NT2/D1 (cell line): ENCODE measurements around the gene PCDH8.
A peak's percentile ranks its signal among the peaks of the same experiment; 100 is the strongest.

Source experiments
- DNase-seq: peaks from one replicate; pipeline ENCODE4 v3.0.0-alpha.2; 2011; ENCODE audit warnings: low read depth, low spot score
- H3K27me3 ChIP-seq: 2 replicates; pipeline ENCODE4 v1.6.0; 2011; ENCODE audit warnings: mild to moderate bottlenecking; ENCODE audit not compliant: insufficient read length, insufficient read depth
- H3K36me3 ChIP-seq: 2 replicates; pipeline ENCODE4 v1.6.1; 2011; ENCODE audit warnings: mild to moderate bottlenecking, low read length, mixed read lengths; ENCODE audit not compliant: insufficient read depth, insufficient read length
- H3K4me1 ChIP-seq: 2 replicates; pipeline ENCODE4 v1.5.1; 2011; ENCODE audit not compliant: insufficient read depth, insufficient read length
- H3K4me3 ChIP-seq: 2 replicates; pipeline ENCODE4 v1.5.1; 2011; ENCODE audit warnings: low read depth; ENCODE audit not compliant: insufficient read length
- H3K9ac ChIP-seq: 2 replicates; pipeline ENCODE4 v1.6.0; 2011; ENCODE audit warnings: low read depth; ENCODE audit not compliant: insufficient read length
- H3K9me3 ChIP-seq: 2 replicates; pipeline ENCODE4 v1.5.1; 2011; ENCODE audit warnings: mild to moderate bottlenecking, low read length; ENCODE audit not compliant: insufficient read depth
- SUZ12 ChIP-seq: IDR thresholded peaks from 2 replicates; pipeline ENCODE4 v1.6.1; 2011; ENCODE audit not compliant: insufficient read length, insufficient read depth; ENCODE audit errors: extremely low read depth
- YY1 ChIP-seq: IDR thresholded peaks from 2 replicates; pipeline ENCODE4 v1.6.1; 2011; ENCODE audit not compliant: insufficient read length, insufficient read depth
- ZNF274 ChIP-seq: IDR thresholded peaks from 2 replicates; pipeline ENCODE4 v1.6.1; 2011; ENCODE audit warnings: mild to moderate bottlenecking, low read depth, low read length

The PCDH8 gene

DNA sequence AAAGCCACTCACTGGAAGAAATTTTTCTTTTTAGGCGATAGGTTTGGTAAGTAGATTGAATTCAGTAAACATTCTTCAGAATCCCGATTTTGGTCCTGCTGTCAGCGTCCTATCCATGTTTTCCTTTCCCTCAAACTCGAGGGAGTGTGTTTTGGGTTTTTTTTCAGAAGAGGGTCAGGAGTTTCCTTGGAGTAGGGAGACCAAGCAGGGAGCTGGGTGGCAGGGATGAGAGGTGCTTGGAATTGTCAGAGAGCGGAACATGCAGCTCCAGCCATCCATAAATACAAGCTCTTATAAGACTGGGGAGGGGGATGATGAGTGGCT is 1.6 kb upstream of the PCDH8 start:
- Histone ChIP-seq H3K27me3 (peaks cover 13% of the 10 kb centered on the region), H3K9ac (no peak overlapping the region), H3K4me3 (no peak overlapping the region), H3K4me1 (no peaks in the 10 kb centered on the region), H3K36me3 (no peaks in the 10 kb centered on the region), H3K9me3 (peaks cover 16% of the 10 kb centered on the region; the same call in 1 of the 2 replicates)
- TF ChIP-seq SUZ12 (no peak), YY1 (no peak), ZNF274 (no peak)
- DNase-seq = no peak

DNA sequence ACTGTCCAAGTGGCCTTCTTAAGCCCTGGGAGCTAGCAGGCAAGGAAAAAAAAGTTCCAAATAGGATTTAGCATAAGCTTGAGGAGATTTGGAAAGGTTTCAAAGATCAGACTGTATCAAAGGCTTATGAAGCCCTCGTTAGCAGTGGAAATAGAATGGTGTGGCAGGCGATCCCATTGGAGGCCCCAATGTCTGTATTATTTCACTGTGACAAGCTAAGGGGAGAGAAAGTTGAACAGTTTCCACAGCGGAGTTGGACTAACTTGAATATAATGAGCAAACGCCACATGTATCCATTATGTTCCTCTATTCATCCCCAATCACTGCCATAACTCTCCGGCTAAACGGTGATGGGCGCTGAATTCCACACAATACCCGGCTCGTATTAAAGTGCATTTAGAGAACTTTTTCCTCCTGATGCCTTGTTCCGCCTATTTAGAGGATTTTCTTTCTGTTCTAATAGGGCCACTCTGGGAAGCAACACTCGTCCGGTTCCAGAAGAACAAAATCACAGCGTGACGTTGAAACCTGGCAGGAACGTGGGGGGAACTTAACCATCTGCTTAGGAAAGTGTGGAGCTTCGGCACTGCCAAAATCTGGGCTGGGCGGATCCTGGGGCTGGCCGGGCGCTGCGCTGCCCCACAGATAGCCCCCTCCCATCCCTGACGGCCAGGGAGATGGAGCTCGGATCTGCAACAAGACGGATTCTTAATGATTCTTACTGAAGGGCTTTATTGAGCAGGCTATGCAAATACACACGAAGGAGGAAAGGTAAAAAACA is 1.0 kb upstream of the PCDH8 start:
- TF ChIP-seq SUZ12 = no peak
- TF ChIP-seq YY1 = no peak
- no peak for TF ChIP-seq ZNF274
- no peaks in the 10 kb centered on the region for H3K4me1 ChIP-seq
- no peak for DNase-seq
- peaks cover 13% of the 10 kb centered on the region for H3K27me3 ChIP-seq
- peaks cover 16% of the 10 kb centered on the region; the same call in 1 of the 2 replicates for H3K9me3 ChIP-seq
- H3K9ac ChIP-seq = no peak overlapping the region
- no peaks in the 10 kb centered on the region for H3K36me3 ChIP-seq
- peak overlapping the region; percentile 10 for H3K4me3 ChIP-seq

GRCh38 chr13:52847682-52848432 is 583 bp downstream of the PCDH8 start:
- H3K4me1 ChIP-seq = no peaks in the 10 kb centered on the region
- H3K36me3 ChIP-seq = no peaks in the 10 kb centered on the region
- peak overlapping the region; percentile 42 for H3K9ac ChIP-seq
- peak overlapping the region; percentile 26 for H3K4me3 ChIP-seq
- H3K9me3 ChIP-seq = peaks cover 16% of the 10 kb centered on the region; the same call in 1 of the 2 replicates
- peaks cover 13% of the 10 kb centered on the region for H3K27me3 ChIP-seq
- DNase-seq = no peak
- TF ChIP-seq SUZ12 (no peak), ZNF274 (no peak), YY1 (no peak)

DNA sequence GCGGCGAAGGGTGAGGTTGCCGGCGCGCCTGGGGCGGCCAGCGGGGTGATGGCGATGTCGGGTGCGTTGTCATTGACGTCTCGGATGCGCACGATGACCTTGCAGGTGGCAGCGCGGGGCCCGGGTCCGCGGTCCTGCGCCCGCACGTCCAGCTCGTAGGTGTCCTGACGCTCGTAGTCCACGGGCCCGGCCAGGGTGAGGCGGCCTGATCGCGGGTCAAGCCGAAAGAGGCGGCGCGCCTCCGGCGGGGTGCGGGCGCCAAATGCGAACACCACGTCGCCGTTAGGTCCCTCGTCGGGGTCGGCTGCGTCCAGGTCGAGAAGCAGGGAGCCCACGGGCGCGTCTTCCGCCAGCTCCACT is 1.1 kb downstream of the PCDH8 start:
- no peak for TF ChIP-seq YY1
- TF ChIP-seq ZNF274 = no peak
- TF ChIP-seq SUZ12 = no peak
- Histone ChIP-seq H3K27me3 (peaks cover 13% of the 10 kb centered on the region), H3K4me3 (no peak overlapping the region)

GRCh38 chr13:52846567-52847321 is 1.7 kb downstream of the PCDH8 start:
- Histone ChIP-seq H3K36me3 (no peaks in the 10 kb centered on the region), H3K9me3 (peaks cover 16% of the 10 kb centered on the region; the same call in 1 of the 2 replicates), H3K27me3 (peaks cover 13% of the 10 kb centered on the region), H3K4me1 (no peaks in the 10 kb centered on the region), H3K4me3 (no peak overlapping the region), H3K9ac (no peak overlapping the region)
- TF ChIP-seq YY1 = no peak
- TF ChIP-seq SUZ12 = no peak
- TF ChIP-seq ZNF274 = no peak
- DNase-seq = no peak

More for the DNA sequence above, 1.1 kb downstream of the PCDH8 start:
- Histone ChIP-seq H3K4me1 (no peaks in the 10 kb centered on the region), H3K9ac (no peak overlapping the region), H3K36me3 (no peaks in the 10 kb centered on the region), H3K9me3 (peaks cover 16% of the 10 kb centered on the region; the same call in 1 of the 2 replicates)
- DNase-seq = no peak

GRCh38 chr13:52845766-52846566 is 2.5 kb downstream of the PCDH8 start:
- H3K4me1 ChIP-seq = no peaks in the 10 kb centered on the region
- H3K36me3 ChIP-seq = no peaks in the 10 kb centered on the region
- H3K9me3 ChIP-seq = peaks cover 16% of the 10 kb centered on the region; the same call in 1 of the 2 replicates
- no peak for TF ChIP-seq SUZ12
- H3K27me3 ChIP-seq = peaks cover 13% of the 10 kb centered on the region
- no peak for DNase-seq
- H3K4me3 ChIP-seq = no peak overlapping the region
- H3K9ac ChIP-seq = no peak overlapping the region
